Body of pancreas (tissue), 4 donors: ENCODE data around the gene PDE10A. TPM values are rescaled to one million over a fixed set of nuclear protein-coding genes. Genes with fewer than 3 reads are reported as not detected.

ENCODE experiments used
- ATAC-seq: fragments of 150-250 bp; one replicate; pipeline ENCODE4 v1.9.1; 2016
- DNase-seq, 4 donors: peaks; one replicate each; pipeline ENCODE4 v3.0.0-alpha.2; 2019
- H3K27ac ChIP-seq, 4 donors: fragments of 200-600 bp; sonication (generic); 1 replicate in 3 of 4; 2 replicates in 1 of 4; pipeline versions ENCODE4 v1.5.1 to v1.6.1; 2016 to 2019; ENCODE audit warnings: mild to moderate bottlenecking in 1 of 4, mixed read lengths in 1 of 4, moderate library complexity in 1 of 4
- H3K27me3 ChIP-seq, 2 donors: fragments of 200-600 bp; sonication (generic); one replicate each; pipeline ENCODE4 v1.6.0; 2016; ENCODE audit warnings: mild to moderate bottlenecking in 1 of 2
- H3K36me3 ChIP-seq, 2 donors: fragments of 200-600 bp; sonication (generic); replicated peaks in 1 of 2; 2 replicates each; pipeline ENCODE4 v1.5.1; 2016; ENCODE audit warnings: low read depth in 2 of 2; ENCODE audit not compliant: insufficient read depth in 1 of 2
- H3K4me1 ChIP-seq: fragments of 200-600 bp; sonication (generic); one replicate; pipeline ENCODE4 v1.6.0; 2016
- H3K4me3 ChIP-seq, 2 donors: fragments of 200-600 bp; sonication (generic); 1 replicate in 1 of 2; 2 replicates in 1 of 2; pipeline ENCODE4 v1.5.1; 2016 to 2019
- H3K9me3 ChIP-seq, 3 donors: fragments of 200-600 bp; sonication (generic); 1 replicate in 2 of 3; 2 replicates in 1 of 3; pipeline ENCODE4 v1.5.1; 2016
- POLR2A ChIP-seq, 3 donors: fragments of 450-650 bp; IDR thresholded peaks; one replicate each; pipeline ENCODE4 v1.6.1; 2016; ENCODE audit warnings: antibody characterized with exemption in 3 of 3, mild to moderate bottlenecking in 2 of 3
- WGBS, 2 donors: methylation state at CpG; one replicate each; pipeline ENCODE4 v1.1.5; 2017; 5-methylcytosine and 5-hydroxymethylcytosine counted together
- intact Hi-C: fragments of 100-400 bp; cut with DNase I; formaldehyde crosslinking; loops from one replicate; pipeline ENCODE4 v1.15.1; 2023
- total RNA-seq, 2 donors: library from RNA; depleted of rRNA; stranded (reverse); fragments of >200 nt; gene quantifications; one replicate each; pipeline ENCODE4 v1.1.0, GENCODE V29; 2016
- TF ChIP-seq, protein P1 (sequence below), 7 experiments: fragments of 450-650 bp in 4 of 7; fragments of 200-600 bp in 3 of 7; sonication (generic) in 3 of 7; IDR thresholded peaks; one replicate each; pipeline ENCODE4 v1.5.1; 2016 to 2019; ENCODE audit warnings: antibody characterized with exemption in 7 of 7

The PDE10A gene
- total RNA-seq, 2 donors from 2014 or later: 3.9 to 16.8 TPM

- H3K27ac ChIP-seq: no peak overlapping the region
- intact Hi-C loops: no loop called here
- ATAC-seq: no peak
Measured at GRCh38 chr6:165698868-165699267, 35.8 kb upstream of the PDE10A start.

DNA sequence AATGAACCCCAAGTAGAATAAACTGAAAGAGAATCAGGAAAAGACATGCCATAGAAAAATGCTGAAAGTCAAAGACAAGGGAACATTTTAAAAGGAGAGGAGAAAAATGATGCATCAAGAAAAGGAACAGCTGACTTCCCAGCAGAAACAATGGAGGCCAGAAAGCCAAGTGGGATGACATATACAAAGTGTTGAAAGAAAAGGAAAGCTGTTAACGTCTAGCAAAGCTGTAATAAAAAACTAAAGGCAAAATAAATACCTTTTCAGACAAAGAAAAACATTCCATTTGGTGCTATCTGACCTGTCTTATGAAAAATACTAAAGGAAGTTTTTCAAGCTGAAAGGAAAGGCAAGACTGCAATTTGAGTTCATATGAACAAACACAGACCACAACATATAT lies 34.1 kb upstream of the PDE10A start:
- ATAC-seq (no peak), DNase-seq (no peak)
- H3K4me1 ChIP-seq: no peaks in the 10 kb centered on the region
- TF ChIP-seq, protein P1, sequence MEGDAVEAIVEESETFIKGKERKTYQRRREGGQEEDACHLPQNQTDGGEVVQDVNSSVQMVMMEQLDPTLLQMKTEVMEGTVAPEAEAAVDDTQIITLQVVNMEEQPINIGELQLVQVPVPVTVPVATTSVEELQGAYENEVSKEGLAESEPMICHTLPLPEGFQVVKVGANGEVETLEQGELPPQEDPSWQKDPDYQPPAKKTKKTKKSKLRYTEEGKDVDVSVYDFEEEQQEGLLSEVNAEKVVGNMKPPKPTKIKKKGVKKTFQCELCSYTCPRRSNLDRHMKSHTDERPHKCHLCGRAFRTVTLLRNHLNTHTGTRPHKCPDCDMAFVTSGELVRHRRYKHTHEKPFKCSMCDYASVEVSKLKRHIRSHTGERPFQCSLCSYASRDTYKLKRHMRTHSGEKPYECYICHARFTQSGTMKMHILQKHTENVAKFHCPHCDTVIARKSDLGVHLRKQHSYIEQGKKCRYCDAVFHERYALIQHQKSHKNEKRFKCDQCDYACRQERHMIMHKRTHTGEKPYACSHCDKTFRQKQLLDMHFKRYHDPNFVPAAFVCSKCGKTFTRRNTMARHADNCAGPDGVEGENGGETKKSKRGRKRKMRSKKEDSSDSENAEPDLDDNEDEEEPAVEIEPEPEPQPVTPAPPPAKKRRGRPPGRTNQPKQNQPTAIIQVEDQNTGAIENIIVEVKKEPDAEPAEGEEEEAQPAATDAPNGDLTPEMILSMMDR (IDR thresholded peaks at IDR 0.05): no peak
- TF ChIP-seq POLR2A (IDR thresholded peaks at IDR 0.05): no peak
- no peaks in the 10 kb centered on the region for H3K27me3 ChIP-seq
- no peak overlapping the region for H3K27ac ChIP-seq
- no peak overlapping the region for H3K4me3 ChIP-seq
- intact Hi-C loops: no loop called here
- 12 to 22% methylated on average over 1 of the region's 1 CpG for WGBS, 2 donors
- no peaks in the 10 kb centered on the region for H3K36me3 ChIP-seq
- H3K9me3 ChIP-seq: no peaks in the 10 kb centered on the region

More at GRCh38 chr6:165698868-165699267, 35.8 kb upstream of the PDE10A start:
- Histone ChIP-seq H3K9me3 (no peaks in the 10 kb centered on the region), H3K27me3 (no peaks in the 10 kb centered on the region), H3K4me3 (no peak overlapping the region), H3K36me3 (no peaks in the 10 kb centered on the region), H3K4me1 (no peaks in the 10 kb centered on the region)
- DNase-seq: no peak
- TF ChIP-seq, protein P1 (IDR thresholded peaks at IDR 0.05): no peak
- TF ChIP-seq POLR2A (IDR thresholded peaks at IDR 0.05): no peak

- Histone ChIP-seq H3K27ac (no peak overlapping the region), H3K27me3 (no peaks in the 10 kb centered on the region)
- DNase-seq: no peak
Measured at GRCh38 chr6:165695722-165696515, 32.9 kb upstream of the PDE10A start.

DNA sequence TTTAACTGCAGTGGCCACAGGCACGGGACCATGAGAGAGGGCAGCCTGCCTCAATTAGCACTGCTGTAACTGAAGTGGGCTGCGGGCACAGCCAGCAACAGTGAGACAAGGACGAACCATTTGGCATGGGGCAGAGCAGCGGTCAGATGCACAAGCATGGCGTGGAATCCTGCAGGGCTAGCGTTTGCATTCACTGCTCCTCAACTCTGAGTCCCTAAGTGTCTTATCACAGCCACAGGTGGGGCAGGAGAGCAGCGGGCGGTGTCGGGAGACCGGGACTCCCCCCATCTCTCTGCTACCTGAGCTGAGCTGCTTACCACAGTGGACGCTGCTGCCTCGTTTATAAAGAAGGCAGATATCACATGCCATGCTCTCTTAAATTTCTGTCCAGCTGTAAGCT lies 31.3 kb upstream of the PDE10A start:
- Histone ChIP-seq H3K4me3 (no peak overlapping the region), H3K9me3 (no peaks in the 10 kb centered on the region), H3K36me3 (no peaks in the 10 kb centered on the region), H3K27ac (no peak overlapping the region), H3K4me1 (no peaks in the 10 kb centered on the region), H3K27me3 (no peaks in the 10 kb centered on the region)
- no peak for ATAC-seq
- TF ChIP-seq POLR2A (IDR thresholded peaks at IDR 0.05): no peak
- TF ChIP-seq, protein P1 (IDR thresholded peaks at IDR 0.05): no peak
- WGBS, 2 donors: 32 to 40% methylated on average over 12 of the region's 12 CpGs
- no peak for DNase-seq
- intact Hi-C loops: no loop called here

More at GRCh38 chr6:165695722-165696515, 32.9 kb upstream of the PDE10A start:
- H3K9me3 ChIP-seq: no peaks in the 10 kb centered on the region
- WGBS, 2 donors: 52 to 67% methylated on average over 8 of the region's 8 CpGs
- no peak for ATAC-seq
- intact Hi-C loops: no loop called here
- TF ChIP-seq, protein P1 (IDR thresholded peaks at IDR 0.05): no peak
- TF ChIP-seq POLR2A (IDR thresholded peaks at IDR 0.05): no peak
- no peaks in the 10 kb centered on the region for H3K4me1 ChIP-seq
- H3K36me3 ChIP-seq: no peaks in the 10 kb centered on the region
- H3K4me3 ChIP-seq: no peak overlapping the region
